Left forelimb (tissue), 1 donor: Measurements from ENCODE around the gene ZFYVE21.

ENCODE experiments used
- DNase-seq: peaks from one replicate; pipeline ENCODE4 v3.0.0-alpha.2; 2018; ENCODE audit warnings: low spot score

ZFYVE21 gene

DNA sequence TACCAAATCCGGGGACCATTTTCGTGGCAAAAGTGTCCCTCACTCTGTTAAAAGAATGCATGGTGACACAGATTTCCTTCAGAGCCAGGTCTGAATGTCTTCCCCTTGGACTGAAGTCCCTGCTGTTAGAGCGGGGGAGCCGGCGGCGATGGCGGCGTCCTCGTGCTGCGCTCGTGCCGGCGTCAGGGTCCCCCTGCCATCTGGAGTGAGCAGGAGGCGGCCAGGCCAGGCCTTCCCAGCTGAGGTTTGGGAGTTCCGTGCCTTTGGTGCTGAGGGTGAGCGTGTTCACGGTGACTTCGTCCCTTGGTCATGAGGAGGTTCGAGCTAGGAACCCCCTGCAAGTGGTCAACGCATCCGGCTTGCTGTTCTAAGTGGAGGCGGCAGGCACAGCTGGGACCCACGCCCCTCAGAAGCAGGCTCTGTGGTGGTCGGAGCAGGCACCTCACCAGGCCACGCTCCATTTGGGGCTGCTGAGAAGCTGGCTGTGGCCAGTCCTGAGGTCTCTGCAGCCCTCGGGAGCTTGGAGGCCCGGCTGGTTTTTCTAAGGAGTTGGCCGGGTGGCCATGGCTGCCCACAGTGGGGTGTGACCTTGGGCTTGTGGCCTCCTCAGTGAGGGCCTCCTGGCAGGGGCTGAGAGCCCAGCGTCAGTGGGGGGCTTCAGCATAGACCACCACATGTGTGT lies 9.5 kb downstream of the ZFYVE21 start:
- no peak for DNase-seq

DNA sequence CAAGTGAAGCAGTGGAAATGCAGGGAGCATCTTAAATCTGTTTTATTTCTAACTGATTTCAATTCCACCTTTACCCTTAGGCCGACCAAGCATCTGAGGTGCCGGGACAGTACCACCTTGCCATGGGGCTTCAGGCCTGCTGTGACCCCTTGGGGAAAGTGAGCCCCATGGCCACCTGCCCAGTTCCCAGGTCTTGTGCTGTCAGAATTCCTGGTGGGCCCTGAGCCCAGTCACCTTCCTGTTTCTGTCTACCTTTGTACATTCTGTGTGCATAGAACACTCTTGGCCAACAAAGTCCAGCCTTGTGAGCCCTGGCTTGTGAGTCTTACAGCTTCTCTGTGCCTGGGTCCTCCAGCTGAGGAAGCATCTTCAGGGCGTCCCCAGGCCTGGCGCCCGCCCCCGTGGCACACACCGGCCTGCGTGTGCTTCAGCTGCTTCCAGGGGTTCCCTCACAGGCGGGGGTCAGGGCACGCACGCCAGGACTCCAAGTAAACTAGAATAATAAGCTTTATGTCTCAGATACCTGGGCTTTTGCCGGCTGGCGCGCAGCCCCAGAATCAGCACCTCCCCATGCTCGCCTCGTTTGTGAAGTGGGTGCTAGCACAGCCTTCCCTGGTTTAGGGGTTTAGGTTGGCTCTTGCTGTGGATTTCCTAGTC lies 10.3 kb downstream of the ZFYVE21 start:
- DNase-seq: no peak

DNA sequence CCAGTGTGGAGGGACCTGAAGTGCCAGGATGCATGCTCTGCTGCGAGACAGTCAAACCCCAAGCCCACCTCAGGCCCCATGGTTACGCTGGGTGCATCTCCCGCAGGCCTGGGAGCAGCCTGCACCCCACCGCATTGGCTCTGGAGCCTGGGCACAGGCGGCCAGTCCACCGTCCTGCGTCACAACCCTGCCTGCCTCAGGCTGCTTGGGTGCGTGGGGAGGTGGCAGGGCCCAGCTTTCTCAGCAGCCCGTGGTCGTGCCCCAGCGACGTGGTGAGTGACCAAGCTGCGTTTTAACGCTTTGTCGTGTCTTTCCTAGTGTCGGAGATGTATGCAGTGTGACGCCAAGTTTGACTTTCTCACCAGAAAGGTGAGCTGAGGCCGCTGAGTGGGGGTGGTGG lies 10.9 kb downstream of the ZFYVE21 start:
- no peak for DNase-seq

DNA sequence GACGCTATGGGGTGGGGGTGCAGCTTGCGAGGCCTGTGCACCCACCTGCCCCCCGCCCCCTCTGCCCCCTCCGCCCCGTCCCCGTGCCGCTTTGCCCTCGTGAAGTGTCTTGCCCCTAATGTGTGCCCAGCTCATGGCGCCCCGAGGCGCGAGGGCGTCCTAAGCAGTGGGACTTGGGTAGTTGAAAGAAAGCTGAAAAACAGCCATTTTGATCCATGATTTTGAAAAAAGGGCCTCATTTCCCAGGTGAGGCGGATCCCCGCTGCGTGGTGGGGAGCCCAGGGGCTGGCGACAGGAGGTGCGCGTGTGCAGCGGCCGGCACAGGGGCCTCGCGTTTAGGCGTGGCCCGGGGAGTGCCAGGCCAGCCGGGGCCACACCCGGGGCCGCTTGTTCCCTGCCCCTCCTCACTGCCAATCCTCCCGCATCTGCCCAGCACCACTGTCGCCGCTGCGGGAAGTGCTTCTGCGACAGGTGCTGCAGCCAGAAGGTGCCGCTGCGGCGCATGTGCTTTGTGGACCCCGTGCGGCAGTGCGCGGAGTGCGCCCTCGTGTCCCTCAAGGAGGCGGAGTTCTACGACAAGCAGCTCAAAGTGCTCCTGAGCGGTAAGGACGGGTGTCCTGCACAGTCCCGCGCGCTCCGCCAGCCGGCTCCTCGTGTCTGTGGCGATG lies 11.8 kb downstream of the ZFYVE21 start:
- DNase-seq: no peak

DNA sequence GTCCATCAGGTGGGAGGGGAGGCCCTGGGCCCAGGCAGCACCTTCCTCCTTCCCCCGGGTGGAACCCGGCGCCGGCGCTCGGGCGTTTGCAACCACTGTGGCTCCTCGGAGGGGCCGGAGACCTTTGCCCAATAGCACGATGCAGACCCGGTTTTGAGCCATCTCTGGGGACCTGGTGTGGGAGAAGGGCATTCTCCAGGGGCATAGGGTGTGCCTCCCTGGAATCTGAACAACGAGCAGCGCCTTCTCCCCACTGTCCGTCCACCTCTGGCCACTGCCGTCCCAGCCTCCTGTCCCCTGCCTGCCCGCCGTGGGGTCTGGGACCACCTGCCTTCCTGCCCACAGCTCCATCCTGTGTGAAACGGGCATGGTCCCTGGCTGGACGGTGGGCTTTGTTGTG lies 12.5 kb downstream of the ZFYVE21 start:
- no peak for DNase-seq

DNA sequence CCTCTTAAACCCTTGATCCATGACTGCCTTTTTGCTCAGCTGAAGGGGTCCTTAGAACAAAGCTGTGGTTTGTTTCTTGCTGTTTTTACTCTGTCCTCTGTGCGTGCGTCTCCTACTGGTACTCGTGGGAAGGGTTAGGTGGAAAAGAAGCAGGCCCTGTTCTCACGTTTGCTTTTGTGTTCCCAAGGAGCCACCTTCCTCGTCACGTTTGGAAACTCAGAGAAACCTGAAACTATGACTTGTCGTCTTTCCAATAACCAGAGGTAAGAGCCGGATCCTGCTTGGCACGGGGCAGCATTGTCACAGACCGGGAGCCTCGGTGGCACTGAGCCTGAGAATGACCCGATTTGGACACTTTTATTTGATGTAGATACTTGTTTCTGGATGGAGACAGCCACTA lies 13.1 kb downstream of the ZFYVE21 start:
- DNase-seq: no peak

DNA sequence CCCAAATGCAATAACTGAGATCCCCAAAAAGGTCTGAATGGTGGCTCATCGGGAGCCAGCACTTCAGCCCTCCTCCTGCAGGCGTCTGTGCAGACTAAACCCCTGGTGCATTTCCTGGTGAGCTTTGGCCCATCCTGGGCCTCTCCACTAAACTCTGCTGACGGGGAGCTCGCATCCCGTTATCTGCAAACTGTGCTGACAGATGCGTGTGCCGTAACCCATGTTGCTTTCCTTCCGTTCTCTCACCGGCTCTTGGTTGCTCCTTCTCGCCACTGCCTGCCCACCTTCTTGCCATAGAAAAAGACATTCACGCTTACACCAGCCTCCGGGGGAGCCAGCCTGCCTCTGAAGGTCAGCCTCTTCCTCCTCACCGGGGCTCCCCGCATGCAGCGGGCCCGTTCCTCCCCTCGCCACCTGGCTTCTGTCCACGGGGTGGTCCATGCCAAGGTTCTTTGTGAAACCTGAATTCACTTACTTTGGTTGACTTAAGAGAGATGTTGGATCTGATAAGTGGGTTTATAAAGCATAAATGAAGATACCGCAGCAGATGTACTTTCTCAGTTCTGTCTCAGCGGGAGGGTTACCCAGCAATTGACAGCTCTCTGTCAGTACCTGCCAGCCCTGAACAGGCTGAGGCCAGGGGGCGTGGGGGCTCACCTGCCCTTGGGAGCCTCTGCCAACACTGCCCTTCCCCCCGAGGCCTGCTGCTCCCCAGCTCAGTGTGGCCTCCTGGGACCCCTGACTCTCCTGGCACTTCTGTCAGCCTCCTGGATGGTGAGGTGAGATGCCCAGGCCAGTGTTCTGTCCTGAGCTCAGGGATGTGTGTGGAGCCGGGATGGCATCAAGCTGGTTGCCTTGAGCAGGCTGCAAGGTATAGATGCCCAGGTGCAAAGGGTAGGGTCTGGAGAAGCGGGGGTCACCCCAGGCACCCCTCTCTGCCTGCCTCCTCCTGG lies 14.2 kb downstream of the ZFYVE21 start:
- DNase-seq: no peak

DNA sequence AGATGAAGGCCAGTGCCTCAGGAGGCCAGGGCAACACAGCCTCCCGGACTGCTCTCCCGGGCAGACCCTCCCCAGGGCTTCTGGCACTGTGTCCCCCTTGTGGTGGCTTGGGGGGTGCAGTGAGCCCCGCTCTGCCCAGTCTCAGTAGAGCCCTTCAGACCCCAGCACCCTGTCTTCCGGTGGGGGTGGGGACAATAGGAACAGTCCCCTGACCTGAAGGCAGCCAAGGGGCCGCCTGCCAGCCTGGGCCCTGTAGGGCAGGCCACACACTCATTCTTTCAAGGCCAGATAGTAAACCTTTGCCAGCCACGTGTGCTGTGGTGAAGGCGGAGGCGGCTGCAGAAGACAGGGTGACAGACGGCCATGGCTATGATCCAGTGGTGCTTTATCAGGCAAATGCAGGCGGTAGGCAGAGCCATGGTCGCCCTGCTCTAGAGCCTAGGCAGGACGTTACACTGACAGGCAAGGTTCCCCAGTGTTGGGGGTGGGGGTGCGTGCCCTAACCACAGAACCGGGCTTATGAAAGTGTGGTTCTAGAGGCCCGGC lies 15.0 kb downstream of the ZFYVE21 start:
- no peak for DNase-seq

DNA sequence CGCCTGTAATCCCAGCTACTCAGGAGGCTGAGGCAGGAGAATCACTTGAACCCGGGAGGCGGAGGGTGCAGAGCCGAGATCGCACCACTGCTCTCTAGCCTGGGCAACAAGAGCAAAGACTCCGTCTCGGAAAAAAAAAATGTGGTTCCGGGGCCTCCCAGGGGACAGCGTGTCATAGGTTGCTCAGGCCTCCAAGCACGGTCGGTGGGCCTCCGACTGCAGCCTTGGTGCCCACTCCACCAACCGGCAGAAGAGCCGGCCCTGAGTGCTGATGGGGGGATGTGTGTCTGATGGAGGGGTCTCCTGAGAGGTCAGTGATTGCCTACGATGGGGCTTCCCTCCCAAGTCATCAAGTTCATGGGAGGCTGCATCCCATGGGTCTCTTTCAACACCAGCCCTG lies 15.9 kb downstream of the ZFYVE21 start:
- no peak for DNase-seq

DNA sequence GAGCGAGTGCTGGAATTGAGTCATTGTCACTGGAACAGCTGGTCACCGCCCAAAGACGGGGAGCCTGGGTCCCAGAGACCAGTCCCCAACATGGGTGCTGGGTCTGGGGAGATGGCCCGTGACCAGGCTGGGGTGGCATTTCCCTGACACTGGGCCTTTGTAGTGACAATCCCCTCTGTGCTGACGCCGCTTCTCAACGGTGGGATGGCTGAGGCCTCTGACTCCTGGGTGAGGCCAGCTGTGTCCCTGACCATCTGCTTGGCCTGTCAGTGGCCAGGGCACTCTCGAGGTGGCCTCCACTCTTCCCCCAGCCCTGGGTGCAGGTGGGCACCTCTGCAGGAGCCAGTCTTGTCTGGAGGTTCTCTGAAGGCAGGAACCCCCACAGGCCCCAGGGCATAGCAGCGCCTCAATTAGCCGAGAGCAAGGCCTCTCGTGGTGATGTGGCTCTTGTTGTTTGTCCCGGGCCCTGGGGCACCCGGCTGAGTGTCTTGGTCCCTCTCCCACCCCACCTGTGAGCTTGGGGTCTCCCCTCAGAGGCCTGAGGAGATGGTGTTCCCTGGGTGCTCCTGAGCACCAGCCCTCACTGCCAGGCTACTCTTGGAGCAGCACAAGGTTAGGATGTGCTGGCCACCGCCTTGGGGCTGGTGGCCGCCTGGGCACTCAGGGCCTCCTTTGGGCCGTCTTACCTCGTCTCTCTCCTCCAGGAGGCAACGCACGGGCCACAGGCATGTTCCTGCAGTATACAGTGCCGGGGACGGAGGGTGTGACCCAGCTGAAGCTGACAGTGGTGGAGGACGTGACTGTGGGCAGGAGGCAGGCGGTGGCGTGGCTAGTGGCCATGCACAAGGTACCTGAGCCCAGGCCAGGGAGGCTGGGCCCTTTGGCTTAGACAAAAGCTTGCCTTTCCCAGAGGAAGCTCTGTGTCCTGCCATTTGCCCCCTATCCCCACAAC lies 16.6 kb downstream of the ZFYVE21 start:
- DNase-seq: no peak

DNA sequence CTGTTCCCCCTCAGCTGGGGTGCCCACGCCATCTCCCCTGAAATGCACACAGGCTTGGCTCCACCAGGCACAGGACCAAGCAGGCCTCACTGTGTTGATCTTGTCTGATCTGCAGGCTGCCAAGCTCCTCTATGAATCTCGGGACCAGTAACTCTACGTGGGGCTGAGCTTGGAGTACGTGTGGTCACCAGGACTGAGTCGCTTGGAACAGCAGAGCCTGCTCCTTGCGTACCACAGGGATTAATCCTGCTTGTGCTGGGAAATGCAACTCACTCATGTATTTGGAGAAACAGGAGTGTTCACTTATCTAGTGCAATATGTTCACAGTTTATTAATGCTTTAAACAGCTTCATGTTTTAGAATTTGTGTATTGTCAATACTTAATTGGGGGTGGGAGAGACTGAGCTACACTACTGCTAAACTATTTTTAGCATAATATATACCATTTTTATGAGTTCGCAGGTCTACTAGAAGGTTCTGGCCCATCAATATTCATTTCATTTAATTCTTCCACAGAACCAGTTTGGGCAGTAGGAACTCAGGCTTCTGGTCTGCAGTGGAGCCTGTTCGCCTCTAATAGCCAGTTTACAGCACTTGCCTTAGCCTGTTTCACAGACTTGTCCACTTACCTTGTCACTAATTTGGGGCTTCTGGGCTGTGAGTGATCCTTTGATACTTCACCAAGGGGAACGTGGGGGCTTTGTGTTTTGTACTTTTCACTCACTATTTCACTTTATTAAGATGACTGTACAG lies 17.4 kb downstream of the ZFYVE21 start:
- DNase-seq: no peak

DNA sequence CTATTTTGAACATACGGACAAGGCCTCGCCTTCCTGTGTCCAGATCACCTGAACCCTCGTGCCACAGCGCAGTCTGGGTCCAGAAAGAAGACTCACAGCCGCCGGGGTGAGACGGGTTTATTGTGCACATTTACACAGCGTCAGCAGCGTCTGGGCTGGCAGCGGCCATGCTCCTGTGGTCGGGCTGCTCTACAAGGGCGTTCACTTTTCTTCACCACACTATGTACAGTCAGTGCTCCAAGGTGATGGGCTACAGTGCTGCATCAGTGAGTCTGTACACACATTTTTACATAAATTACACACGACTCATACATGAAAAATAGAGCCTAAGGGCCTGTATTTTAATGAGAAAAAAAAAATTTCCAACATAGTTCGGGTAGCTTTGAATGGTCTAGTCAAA lies 18.0 kb downstream of the ZFYVE21 start:
- no peak for DNase-seq

DNA sequence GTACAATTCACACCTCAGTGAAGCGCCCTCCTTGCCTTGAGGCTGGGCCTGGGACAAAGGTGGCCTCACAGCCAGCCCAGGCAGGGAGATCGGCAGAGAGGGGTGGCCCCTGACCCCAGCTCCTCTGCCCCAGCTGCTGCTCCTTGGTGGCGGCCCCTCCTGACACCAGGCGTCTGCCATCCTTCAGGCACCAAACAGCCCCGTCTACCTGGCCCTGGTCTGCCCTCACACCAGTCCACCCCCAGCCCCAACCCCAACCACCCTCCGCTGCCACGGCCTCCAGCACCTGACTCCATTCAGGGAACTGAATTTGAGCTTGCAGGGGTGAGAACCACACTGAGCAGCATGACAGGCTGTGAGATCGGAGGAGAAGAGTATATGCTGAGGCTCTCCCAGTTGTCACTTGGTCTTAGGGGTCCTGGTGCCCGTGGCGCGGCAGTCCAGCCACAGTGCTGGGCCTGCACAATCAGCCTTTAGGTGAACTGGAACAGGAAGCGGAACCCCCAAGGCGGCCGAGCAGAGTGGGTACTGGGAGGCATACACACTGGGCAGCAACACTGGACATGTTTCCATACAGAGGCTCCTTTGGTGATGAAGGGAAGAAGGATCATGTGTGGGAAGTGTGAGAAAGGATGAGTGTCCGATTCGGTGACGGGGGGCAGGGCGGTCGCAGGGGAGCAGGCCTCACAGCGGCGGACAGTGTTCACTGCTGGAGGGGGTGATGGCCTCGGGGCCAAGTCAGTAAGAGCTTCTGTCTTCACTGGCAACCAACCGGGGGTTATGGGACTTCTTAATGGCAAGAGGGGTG lies 18.7 kb downstream of the ZFYVE21 start:
- DNase-seq: no peak

DNA sequence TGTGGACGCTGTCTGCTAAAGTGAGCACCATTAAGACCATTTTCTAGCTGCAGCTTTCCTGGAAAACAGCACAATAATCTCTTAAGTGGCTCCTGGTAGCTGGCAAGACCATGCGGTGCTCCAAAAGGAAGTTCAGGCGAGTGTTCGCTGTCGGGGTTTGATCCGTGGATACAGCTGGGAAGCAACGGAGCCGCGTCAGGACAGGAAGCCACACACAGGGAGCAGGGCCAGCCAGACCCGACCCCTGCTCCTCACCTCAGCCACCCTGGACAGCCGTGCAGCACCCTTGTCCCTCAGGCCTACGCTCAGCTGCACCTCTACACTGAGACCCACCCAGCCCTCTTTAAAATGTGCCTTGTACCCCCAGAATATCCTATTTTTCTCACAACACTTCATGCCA lies 19.4 kb downstream of the ZFYVE21 start:
- DNase-seq: peak; percentile 60

DNA sequence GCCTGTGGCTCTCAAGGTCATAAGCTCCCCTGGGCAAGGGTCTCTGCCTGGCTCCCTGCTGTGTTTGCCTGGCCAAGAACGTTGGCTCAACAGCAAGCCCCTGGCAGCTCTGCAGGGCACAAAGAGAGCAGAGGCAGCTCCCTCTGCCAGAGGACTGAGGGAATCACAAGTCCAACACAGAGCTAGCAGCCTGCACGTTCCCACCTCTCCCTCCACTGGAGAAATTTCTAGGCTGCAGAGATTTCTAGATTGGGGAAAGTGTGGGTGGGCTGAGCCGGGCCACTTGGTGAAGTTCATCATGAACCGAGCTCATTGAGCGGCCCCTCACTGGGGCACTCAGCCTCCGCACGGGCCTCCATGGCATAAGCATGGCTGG lies 19.8 kb downstream of the ZFYVE21 start:
- DNase-seq: peak; percentile 48

DNA sequence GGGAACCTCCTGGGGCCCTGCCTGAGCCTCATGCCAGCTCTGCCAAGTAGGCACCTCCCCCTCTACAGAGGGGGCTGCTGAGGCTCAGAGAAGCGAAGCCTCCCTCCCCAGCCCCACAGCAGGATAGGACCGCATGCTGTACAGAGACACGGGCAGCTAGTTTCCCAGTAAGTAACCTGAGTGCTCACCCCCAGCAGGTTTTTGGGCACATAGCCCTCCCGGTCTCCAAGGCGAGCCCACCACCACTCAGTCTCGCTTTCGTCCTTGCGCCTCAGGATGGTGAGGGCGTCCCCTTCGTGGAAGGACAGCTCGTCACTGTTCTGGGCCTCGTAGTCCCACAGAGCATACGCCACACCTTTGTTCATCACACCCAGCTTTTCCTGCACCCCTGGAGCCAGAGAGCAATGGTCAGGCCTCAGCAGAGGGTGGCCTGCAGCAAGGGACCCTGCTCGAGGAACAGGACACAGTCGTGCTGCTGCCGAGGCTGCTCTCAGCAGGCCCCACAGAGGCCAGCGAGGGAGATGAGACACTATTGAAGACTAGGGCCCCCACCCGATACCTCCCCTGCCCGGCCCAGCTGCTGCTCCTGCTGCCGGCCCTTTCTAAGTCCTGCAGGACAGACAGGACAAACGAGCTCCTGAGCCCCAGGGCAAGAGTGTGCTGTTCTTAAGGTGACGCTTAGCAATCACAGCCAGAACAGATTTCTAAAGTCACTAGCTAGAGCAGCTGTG lies 20.4 kb downstream of the ZFYVE21 start:
- peak; percentile 61 for DNase-seq

DNA sequence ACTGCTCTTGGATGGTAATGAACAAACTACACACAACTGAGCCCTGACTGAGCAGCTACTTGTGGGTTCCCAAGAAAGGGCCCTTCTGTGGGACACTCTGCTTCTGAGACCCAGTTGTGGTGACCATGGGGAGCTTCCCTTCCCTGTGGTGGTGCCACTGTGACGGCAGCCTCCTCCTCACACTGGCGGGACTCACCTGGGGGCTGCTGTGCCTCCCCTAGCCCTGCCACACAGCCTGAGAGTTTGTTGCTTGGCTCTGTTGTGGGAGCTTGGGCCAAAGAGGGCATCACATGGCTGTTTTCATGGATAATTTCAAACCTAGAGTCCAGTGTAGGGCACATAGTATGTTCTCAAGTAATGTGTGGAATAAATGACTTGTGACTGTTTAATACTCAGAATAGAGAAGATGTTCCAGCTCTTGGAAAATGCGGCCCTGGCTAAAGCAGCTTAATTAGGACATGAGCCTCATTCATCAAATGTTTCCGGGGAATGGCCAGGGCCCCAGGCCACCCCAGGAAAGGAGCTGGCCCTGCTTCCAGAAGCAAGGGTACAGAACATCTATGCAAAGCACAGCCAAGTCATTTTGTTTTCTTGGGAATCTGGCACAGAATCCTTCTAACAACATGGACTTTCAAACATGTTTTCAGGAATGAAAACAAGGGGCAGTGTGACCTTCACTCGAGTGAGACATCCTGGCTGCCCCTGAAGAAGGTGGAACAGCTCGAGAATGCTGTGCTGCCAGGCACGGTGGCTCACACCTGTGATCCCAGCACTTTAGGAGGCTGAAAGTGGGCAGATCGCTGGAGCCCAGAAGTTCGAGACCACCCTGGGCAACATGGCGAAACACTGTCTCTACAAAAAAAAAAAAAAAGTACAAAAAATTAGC lies 21.2 kb downstream of the ZFYVE21 start:
- DNase-seq: no peak
